Caki2 (cell line): ENCODE data around the gene CYP26A1. TPM values are rescaled to one million over a fixed set of nuclear protein-coding genes. Genes with fewer than 3 reads are reported as not detected.
"Not testable (repeated sequence)": the region's sequence is repeated elsewhere in the genome, so short reads cannot be mapped to it uniquely, and the experiment has no call there.

Source experiments
- DNase-seq: peaks from one replicate; pipeline ENCODE4 v3.0.0-alpha.2; 2015; ENCODE audit warnings: low read depth
- in situ Hi-C: cut with HindIII; loops from 2 replicates; pipeline ENCODE4 v1.10.0; 2016; ENCODE audit warnings: low sequenced_read_pairs, low pct_unique_long_range_greater_than_20kb, mixed read lengths
- total RNA-seq: library from RNA; depleted of rRNA; stranded (reverse); fragments of >200 nt; shearing (Covaris generic); gene quantifications from 2 replicates; pipeline ENCODE4 v1.2.3, GENCODE V29; 2014; ENCODE audit warnings: low replicate concordance; rRNA removed

The CYP26A1 gene
- total RNA-seq, 1 experiment from 2014 or later = not detected

DNA sequence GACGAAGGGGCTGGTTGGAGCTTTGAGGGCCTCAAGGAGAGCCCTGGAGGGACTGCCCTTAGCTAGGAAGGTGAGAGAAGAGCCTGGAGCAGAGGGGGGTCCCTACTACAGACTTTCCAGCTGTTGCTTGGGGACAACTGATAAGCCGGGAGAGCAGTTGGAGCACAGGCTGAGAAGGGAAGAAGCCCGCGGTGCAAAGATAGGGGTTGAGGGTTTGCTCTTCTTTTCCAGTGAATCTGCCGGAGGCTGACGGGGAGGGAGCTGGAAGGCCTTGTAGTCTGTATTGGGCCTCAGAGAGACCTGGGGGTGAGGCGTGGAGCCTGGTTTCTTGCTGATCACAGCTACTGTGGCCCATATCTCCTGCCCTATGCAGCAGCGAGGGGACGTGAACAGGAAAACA lies 23.7 kb downstream of the CYP26A1 start:
- no peak for DNase-seq
- in situ Hi-C loops = no loop called here

DNA sequence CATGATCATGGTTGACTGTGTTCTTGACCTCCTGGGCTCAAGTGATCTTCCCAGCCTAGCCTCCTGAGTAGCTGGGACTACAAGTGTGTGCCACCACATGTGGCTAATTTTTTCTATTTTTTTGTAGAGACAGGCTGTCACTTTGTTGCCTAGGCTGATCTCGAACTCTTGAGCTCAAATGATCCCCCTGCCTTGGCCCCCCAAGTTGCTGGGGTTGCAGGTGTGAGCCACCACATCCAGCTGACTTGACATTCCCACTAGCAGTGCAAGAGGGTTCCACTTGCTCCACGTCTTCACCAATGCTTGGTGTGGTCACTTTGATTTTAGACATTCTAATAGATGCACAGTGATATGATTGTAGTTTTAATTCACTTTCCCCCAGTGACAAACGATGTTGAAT lies 25.1 kb downstream of the CYP26A1 start:
- in situ Hi-C loops = no loop called here
- DNase-seq = no peak

DNA sequence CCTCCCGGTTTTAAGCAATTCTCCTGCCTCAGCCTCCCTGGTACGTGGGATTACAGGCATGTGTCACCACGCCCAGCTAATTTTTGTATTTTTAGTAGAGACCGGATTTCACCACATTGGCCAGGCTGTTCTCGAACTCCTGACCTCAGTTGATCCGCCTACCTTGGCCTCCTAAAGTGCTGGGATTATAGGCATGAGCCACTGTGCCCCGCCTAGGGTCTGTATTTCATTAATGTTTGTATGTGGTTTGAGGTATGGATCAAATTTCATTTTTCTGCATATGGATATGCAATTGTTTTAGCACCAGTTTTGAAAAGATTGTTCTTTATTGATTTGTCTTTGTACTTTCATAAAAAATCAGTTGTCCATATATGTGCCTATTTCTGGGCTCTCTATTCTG lies 26.0 kb downstream of the CYP26A1 start:
- in situ Hi-C loops = loop anchor here (10.0 kb wide), 1 partner anchor 195 kb away; no protein-coding TSS in a partner anchor
- no peak for DNase-seq

DNA sequence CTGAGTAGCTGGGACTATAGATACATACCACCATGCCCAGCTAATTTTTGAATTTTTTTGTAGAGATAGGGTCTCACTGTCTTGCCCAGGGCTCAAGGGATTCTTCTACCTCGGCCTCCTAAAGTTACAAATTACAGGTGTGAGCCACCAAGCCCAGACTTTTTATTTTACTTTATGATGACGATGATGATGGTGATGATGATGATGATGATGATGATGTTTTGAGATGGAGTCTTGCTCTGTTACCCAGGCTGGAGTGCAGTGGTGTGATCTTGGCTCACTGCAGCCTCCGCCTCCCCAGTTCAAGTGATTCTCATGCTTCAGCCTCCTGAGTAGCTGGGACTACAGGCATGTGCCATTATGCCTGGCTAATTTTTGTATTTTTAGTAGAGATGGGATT lies 27.5 kb downstream of the CYP26A1 start:
- not testable (repeated sequence) for DNase-seq
- in situ Hi-C loops = loop anchor here (10.0 kb wide), 1 partner anchor 194 kb away; no protein-coding TSS in a partner anchor

DNA sequence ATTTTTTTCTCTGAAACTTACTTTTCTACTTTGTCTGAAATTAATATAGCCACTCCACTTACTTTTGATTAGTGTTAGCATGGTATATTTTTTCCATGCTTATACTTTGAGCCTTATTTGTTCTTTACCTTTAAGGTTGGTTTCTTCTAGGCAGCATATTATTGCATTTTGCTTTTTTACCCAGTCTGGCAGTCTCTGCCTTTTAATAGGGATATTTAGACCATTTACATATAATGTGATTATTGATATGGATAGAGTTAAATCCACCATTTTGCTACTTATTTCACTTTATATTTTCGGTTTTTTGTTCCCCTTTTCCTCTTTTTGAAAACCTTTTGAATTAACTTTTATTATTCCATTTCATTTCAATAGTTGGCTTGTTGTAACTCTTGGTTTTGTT lies 30.3 kb downstream of the CYP26A1 start:
- in situ Hi-C loops = loop anchor here (10.0 kb wide), 1 partner anchor 191 kb away; no protein-coding TSS in a partner anchor
- no peak for DNase-seq

DNA sequence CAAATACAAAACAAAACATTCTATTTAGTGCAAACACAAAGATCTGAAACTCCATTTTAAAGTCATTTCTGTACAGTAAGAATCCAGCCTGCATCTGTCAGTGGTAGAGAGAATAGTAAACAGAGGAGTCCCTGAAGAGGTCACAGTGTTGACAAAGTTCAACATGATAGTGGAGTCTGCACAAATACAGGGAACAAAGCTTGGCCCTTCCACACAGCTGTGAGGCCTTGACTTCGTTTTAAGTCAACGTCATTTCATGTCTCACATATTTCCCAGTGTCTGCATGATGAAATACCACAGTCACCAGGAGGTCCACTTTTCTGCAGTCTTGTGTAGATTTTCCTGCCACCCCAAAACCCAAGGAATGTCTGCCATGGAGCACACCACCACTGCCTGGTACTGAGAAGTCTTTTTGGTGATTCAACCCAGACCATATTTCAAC lies 33.0 kb downstream of the CYP26A1 start:
- in situ Hi-C loops = loop anchor here (10.0 kb wide), 1 partner anchor 188 kb away; no protein-coding TSS in a partner anchor
- DNase-seq = no peak

DNA sequence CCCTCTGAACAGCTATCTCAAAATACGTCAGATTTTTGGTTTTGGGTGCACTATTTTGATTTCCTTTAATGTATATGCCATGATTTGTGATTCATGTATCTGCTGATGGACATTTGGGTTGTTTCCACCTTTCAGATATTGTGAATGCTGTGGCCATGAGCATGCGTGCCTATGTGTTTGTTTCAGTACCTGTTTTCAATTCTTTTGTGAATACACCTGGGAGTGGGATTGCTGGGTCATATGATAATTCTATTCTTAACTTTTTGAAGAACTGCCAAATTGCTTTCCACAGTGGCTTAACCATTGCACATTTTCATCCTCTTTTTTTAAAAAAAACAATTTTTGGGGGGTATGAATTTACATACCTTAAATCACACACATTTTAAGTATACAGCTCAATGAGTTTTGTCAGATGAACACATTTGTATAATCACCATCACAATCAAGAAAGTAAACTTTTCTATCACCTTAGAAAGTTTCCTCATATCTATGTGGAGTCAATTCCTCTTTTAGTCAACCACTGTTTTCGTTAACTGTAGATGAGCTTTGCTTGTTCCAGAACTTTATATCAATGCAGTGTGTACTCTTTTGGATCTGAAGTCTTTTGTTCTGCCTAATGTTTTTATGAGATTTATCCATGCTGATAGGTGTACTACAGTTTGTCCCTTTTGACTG lies 36.9 kb downstream of the CYP26A1 start:
- DNase-seq = no peak
- in situ Hi-C loops = no loop called here

DNA sequence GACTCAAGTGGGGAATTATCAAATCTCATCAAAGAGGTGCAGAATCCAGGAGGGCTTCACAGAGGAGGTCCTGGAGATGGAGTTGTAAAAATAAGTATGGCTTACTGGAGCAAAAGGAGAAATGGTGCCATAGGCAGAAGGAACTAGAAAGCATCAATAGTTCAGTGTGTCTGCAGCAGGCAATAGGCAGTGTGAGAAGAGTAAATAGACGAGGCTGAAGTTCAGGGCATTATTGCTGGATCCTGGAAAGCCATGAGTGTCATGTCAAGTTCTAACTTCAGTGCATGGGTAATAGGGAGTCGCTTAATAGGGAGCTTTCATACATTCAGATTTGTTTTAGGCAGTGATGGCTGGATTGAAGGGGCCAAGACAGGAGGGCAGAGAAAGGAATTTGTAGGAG lies 39.3 kb downstream of the CYP26A1 start:
- DNase-seq = no peak
- in situ Hi-C loops = no loop called here

DNA sequence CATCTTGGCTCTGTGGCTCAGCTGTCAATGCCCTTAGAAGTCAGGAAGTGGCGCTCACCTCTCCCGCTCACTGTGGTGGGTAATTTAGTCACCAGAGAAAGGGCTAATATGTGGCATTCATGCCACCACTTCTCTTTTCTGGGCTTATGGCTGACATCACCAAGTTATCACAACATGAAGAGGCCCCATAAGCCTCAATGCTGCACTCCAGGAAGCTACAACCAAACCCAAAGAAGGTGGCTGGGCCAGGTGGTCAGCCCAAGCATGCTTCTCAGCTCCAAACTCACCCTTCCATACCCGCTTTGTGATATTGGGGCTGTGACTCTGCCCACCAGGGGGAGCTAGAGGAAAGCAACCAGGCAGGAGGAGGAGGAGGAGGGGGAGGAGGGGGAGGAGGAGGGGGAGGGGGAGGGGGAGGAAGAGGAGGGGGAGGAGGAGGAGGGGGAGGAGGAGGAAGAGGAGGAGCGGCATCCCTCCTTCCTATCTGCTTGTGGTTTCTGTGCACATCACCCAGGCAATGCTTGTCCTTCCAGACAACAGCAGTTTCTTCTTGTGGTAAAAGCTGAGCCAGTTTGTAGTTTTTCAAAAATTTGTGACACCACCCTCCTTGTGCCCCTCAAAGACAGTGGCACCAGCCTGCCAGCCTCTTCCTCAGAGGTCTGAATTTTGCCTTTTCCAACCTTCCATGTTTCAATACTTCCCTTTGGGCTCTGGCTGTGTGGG lies 42.1 kb downstream of the CYP26A1 start:
- in situ Hi-C loops = no loop called here
- DNase-seq = peak; percentile 36

DNA sequence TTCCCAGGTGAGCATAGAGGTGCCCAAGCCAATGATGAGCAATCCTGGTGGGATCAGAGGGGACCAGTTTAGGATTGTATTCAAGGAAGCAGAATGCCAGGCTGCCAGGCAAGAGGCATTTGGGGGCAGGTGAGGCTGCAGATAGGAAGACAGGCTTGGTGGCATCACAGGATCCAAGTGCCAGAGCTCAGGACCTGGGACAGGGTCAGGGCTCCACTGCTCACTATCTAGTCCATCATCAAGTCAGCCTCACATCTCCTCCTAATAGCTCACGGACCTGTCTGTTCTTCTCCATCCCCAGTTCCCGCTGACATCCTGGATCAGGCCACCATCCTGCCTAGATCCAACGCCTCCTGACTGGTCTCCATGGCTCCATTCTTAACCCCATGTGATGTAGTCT lies 47.6 kb downstream of the CYP26A1 start:
- in situ Hi-C loops = no loop called here
- no peak for DNase-seq

DNA sequence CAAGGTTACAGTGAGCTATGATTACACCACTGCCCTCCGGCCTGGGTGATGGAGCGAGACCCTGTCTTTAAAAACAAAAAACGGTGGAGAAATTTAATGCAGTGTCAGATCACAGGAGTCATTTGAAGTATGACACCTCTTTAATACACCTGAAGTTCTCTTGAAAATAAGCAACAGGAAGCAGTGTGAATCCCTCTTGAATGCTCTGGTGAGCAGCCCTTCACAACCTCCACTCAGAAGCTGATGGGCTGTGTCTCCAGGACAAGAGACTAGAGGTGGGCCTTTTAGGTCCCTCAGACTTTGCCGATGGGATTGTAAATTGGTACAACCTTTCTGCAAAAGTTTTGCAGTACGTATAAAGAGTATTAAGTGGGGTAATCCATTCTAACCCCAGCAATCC lies 50.1 kb downstream of the CYP26A1 start:
- no peak for DNase-seq
- in situ Hi-C loops = no loop called here

DNA sequence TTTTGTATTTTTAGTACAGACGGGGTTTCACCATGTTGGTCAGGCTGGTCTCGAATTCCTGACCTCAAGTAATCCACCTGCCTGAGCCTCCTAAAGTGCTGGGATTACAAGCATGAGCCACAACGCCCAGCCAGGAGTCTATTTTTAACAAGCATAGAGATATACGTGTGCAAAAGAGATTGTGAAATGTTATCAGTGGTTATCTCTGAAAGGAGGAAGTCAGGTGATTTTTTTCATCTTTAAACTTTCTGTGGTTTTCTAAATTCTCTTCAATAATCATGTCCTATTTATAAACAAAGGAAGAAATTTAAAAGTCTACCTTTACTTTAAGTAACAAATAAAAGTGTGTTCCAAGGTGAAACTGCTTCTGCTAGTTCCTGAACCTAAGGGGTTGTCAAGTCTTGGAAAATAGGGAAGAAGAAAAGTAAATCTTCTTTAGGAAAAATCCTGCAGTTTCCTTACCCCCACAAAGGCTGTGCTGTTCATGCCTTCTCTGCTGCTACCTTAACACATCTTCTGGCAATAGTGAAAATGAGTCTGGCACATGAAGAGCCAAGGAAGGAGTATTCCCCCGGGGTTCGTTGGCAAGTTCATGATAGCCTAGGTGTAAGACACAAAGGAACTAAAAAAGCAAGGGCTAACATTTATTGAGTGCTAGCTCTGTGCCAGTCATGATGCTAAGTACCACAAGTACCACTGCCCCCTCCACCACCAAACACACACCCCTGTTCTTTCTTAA lies 51.1 kb downstream of the CYP26A1 start:
- DNase-seq = no peak
- in situ Hi-C loops = no loop called here

DNA sequence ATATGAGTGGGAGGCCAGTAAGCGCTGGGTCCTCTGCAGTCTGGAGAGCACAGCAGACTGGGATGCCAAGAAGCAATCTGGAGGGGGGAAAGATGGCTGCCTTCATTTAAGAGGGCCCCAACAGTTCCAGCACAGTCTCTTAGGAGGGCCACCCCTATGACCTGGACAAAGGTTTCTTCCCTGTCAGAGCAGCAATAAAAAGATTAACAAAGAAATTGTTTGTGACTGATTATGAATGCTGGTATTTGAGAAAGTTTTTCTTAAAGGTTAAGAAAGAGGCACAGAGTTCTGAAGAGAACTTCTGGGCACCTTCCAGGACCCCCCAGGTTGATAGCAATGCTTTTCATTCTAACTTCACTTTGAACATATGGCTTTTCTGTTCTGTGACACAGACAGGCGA lies 52.3 kb downstream of the CYP26A1 start:
- in situ Hi-C loops = no loop called here
- DNase-seq = no peak

DNA sequence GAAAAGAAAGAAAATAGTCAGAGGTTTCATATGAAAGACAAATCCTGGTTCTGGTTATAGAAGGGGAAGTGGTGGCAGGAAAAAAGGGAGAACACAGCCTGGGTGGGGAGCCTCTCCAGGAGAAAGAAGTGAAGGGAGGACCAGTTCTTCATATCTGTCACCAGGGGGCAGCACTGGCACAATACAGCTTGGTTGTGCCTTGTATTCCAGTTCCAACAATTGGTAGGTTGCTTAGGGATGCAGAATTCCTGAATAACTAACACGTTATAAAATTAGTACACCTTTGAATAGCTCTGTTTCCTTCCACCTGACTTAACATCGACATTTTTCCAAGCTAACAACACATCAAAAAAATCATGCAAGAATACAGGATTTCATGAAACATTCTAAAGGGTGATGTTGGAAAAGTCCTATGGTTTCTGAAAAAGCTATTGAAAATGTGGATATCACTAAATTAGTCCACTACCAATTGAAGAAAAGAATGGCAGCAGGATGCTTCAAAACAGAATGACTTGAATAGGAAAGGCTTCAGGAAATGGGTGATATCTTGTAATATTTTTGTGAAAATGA lies 52.9 kb downstream of the CYP26A1 start:
- in situ Hi-C loops = no loop called here

More for the DNA sequence above, 52.9 kb downstream of the CYP26A1 start:
- no peak for DNase-seq

Other genes starting within 250 kb of the CYP26A1 start
- 5.3 and 9.0 TPM in 2 replicates for gene EXOC6, start 225.4 kb upstream of the CYP26A1 start, total RNA-seq
- not detected in 2 replicates for gene CYP26C1, start 13.1 kb upstream of the CYP26A1 start, total RNA-seq